NOMO-1 (cell line): Measurements from ENCODE around the gene ACTL7B.
"Not testable (repeated sequence)": the region's sequence is repeated elsewhere in the genome, so short reads cannot be mapped to it uniquely, and the experiment has no call there.

Experiments used
- DNase-seq, 2 experiments: peaks; one replicate each; lab custom pipeline; 2025; ENCODE audit not compliant: unreplicated experiment in 2 of 2; lab: John Stamatoyannopoulos, UW

Gene ACTL7B

GRCh38 chr9:108855888-108856287, at the start of gene ACTL7B:
Gene ACTL7B, minus strand, starts transcription at chr9:108855986. Its CDS starts 56 bp downstream, at chr9:108855930.
- DNase-seq = no peak

GRCh38 chr9:108905494-108905893, 49.7 kb upstream of the ACTL7B start:
- DNase-seq = no peak

GRCh38 chr9:108904161-108904560, 48.4 kb upstream of the ACTL7B start:
- no peak for DNase-seq

- DNase-seq = peak in 1 of 2 experiments; percentile 31
Measured at GRCh38 chr9:108903420-108904103, 47.8 kb upstream of the ACTL7B start.

GRCh38 chr9:108900176-108900575, 44.4 kb upstream of the ACTL7B start:
- no peak for DNase-seq

GRCh38 chr9:108899023-108899695, 43.4 kb upstream of the ACTL7B start:
- not testable (repeated sequence) for DNase-seq

- DNase-seq = no peak
Measured at GRCh38 chr9:108897324-108898096, 41.7 kb upstream of the ACTL7B start.

- DNase-seq = no peak
Measured at GRCh38 chr9:108894225-108894997, 38.6 kb upstream of the ACTL7B start.

GRCh38 chr9:108889649-108890067, 33.9 kb upstream of the ACTL7B start:
- no peak for DNase-seq

GRCh38 chr9:108886594-108887271, 30.9 kb upstream of the ACTL7B start:
- DNase-seq = not testable (repeated sequence)

GRCh38 chr9:108885643-108886348, 30.0 kb upstream of the ACTL7B start:
- peak in 1 of 2 experiments; percentile 26 for DNase-seq

- no peak for DNase-seq
Measured at GRCh38 chr9:108884701-108885100, 28.9 kb upstream of the ACTL7B start.

- no peak for DNase-seq
Measured at GRCh38 chr9:108883085-108883484, 27.3 kb upstream of the ACTL7B start.

GRCh38 chr9:108882052-108882888, 26.5 kb upstream of the ACTL7B start:
- no peak for DNase-seq

- DNase-seq = no peak
Measured at GRCh38 chr9:108880738-108881316, 25.0 kb upstream of the ACTL7B start.

GRCh38 chr9:108877524-108877923, 21.7 kb upstream of the ACTL7B start:
- no peak for DNase-seq

- no peak for DNase-seq
Measured at GRCh38 chr9:108876425-108876824, 20.6 kb upstream of the ACTL7B start.

- DNase-seq = no peak
Measured at GRCh38 chr9:108874058-108874788, 18.4 kb upstream of the ACTL7B start.
